Neural cell (in vitro differentiated cells): Measurements from ENCODE around the gene MRTFA. TPM values are rescaled to one million over a fixed set of nuclear protein-coding genes. Genes with fewer than 3 reads are reported as not detected.

Source experiments
- H2AFZ ChIP-seq: fragments of 200-600, 300-800 bp; sonication (generic), shearing (Covaris generic); 2 replicates; pipeline ENCODE4 v1.6.0; 2014; ENCODE audit warnings: low read depth, mild to moderate bottlenecking, antibody characterized with exemption, low read length, moderate library complexity
- H3F3A ChIP-seq: fragments of 200-600 bp; shearing (Covaris generic); 2 replicates; pipeline ENCODE4 v1.6.1; 2016; ENCODE audit warnings: mild to moderate bottlenecking, moderate library complexity, mixed read lengths, antibody characterized with exemption, low read length; ENCODE audit not compliant: insufficient read depth, poor library complexity, severe bottlenecking
- H3K27ac ChIP-seq: fragments of 200-600, 300-800 bp; sonication (generic), shearing (Covaris generic); 2 replicates; pipeline ENCODE4 v1.5.1; 2014; ENCODE audit warnings: mild to moderate bottlenecking, low read length, moderate library complexity
- H3K27me3 ChIP-seq: fragments of 300-800, 200-600 bp; sonication (generic), shearing (Covaris generic); 2 replicates; pipeline ENCODE4 v1.6.0; 2014; ENCODE audit warnings: mild to moderate bottlenecking, low read depth, low read length, moderate library complexity; ENCODE audit not compliant: insufficient read depth
- H3K36me3 ChIP-seq: fragments of 300-800, 200-600 bp; sonication (generic), shearing (Covaris generic); 2 replicates; pipeline ENCODE4 v1.5.1; 2014; ENCODE audit warnings: mild to moderate bottlenecking, antibody characterized with exemption, low read length, moderate library complexity; ENCODE audit not compliant: insufficient read depth
- H3K4me2 ChIP-seq: fragments of 300-800, 200-600 bp; sonication (generic), shearing (Covaris generic); 2 replicates; pipeline ENCODE4 v1.6.0; 2014; ENCODE audit warnings: mild to moderate bottlenecking, low read length
- H3K4me3 ChIP-seq: fragments of 300-800, 200-600 bp; sonication (generic), shearing (Covaris generic); 2 replicates; pipeline ENCODE4 v1.5.1; 2014; ENCODE audit warnings: mild to moderate bottlenecking, low read length, moderate library complexity
- H3K79me2 ChIP-seq: fragments of 200-600 bp; shearing (Covaris generic); replicated peaks from 2 replicates; pipeline ENCODE4 v1.6.0; 2014; ENCODE audit warnings: mild to moderate bottlenecking, low read length, moderate library complexity; ENCODE audit not compliant: insufficient read depth
- H3K9ac ChIP-seq: fragments of 300-800, 200-600 bp; sonication (generic), shearing (Covaris generic); 2 replicates; pipeline ENCODE4 v1.6.1; 2016; ENCODE audit warnings: mild to moderate bottlenecking, low read length, mixed read lengths
- H3K9me2 ChIP-seq: fragments of 200-600 bp; shearing (Covaris generic); 2 replicates; pipeline ENCODE4 v1.6.1; 2016; ENCODE audit warnings: mild to moderate bottlenecking, low read length, mixed read lengths; ENCODE audit not compliant: insufficient read depth
- H3K9me3 ChIP-seq: fragments of 200-600, 300-800 bp; sonication (generic), shearing (Covaris generic); 2 replicates; pipeline ENCODE4 v1.6.1; 2016; ENCODE audit warnings: mild to moderate bottlenecking, mixed run types, low read length, moderate library complexity, mixed read lengths
- H4K20me1 ChIP-seq: fragments of 200-600 bp; shearing (Covaris generic); 2 replicates; pipeline ENCODE4 v1.6.1; 2016; ENCODE audit warnings: mild to moderate bottlenecking, mixed run types; ENCODE audit not compliant: insufficient read depth
- CTCF ChIP-seq: fragments of 450-650 bp; IDR thresholded peaks from 2 replicates; pipeline ENCODE4 v1.5.1; 2014; ENCODE audit warnings: antibody characterized with exemption, mild to moderate bottlenecking, moderate library complexity; ENCODE audit not compliant: poor library complexity, severe bottlenecking
- EP300 ChIP-seq: fragments of 450-650 bp; conservative IDR thresholded peaks from 2 replicates; pipeline ENCODE4 v1.6.1; 2014; ENCODE audit warnings: antibody characterized with exemption, mild to moderate bottlenecking, moderate library complexity; ENCODE audit not compliant: poor library complexity, severe bottlenecking
- EZH2 ChIP-seq: fragments of 200-600, 300-800 bp; shearing (Covaris generic), sonication (generic); IDR thresholded peaks from 2 replicates; pipeline ENCODE4 v1.6.1; 2014; ENCODE audit warnings: antibody characterized with exemption, low read length, borderline replicate concordance, mild to moderate bottlenecking; ENCODE audit not compliant: insufficient read depth, poor library complexity, severe bottlenecking
- MXI1 ChIP-seq: fragments of 450-650 bp; conservative IDR thresholded peaks from 2 replicates; pipeline ENCODE4 v1.6.1; 2014; ENCODE audit warnings: antibody characterized with exemption, mild to moderate bottlenecking; ENCODE audit not compliant: poor library complexity, severe bottlenecking
- POLR2AphosphoS5 ChIP-seq: IDR thresholded peaks from 2 replicates; pipeline ENCODE4 v1.6.1; 2012
- RAD21 ChIP-seq: fragments of 450-650 bp; conservative IDR thresholded peaks from 2 replicates; pipeline ENCODE4 v1.6.1; 2014; ENCODE audit warnings: antibody characterized with exemption, mild to moderate bottlenecking, moderate library complexity
- REST ChIP-seq: IDR thresholded peaks from 2 replicates; pipeline ENCODE4 v1.6.1; 2012; ENCODE audit warnings: borderline replicate concordance
- SMC3 ChIP-seq: fragments of 450-650 bp; conservative IDR thresholded peaks from 2 replicates; pipeline ENCODE4 v1.6.1; 2014; ENCODE audit warnings: antibody characterized with exemption, mild to moderate bottlenecking, moderate library complexity; ENCODE audit not compliant: poor library complexity
- TAF1 ChIP-seq: IDR thresholded peaks from 2 replicates; pipeline ENCODE4 v1.6.1; 2012; ENCODE audit warnings: low read depth
- polyA plus RNA-seq: library from polyadenylated mRNA; depleted of rRNA; stranded (reverse); fragments of >200 nt; gene quantifications from 2 replicates; pipeline ENCODE4 v1.2.3, GENCODE V29; 2014

The MRTFA gene
- polyA plus RNA-seq, 1 donor from 2014 or later = 19.3 TPM

GRCh38 chr22:40620464-40621046 lies 16.0 kb downstream of the MRTFA start:
- Histone ChIP-seq H3K9me3 (no peaks in the 10 kb centered on the region), H3K9me2 (no peaks in the 10 kb centered on the region), H3K4me3 (no peak overlapping the region), H4K20me1 (no peaks in the 10 kb centered on the region), H3K79me2 (peaks cover 29% of the 10 kb centered on the region), H3K9ac (no peak overlapping the region), H2AFZ (no peak overlapping the region), H3K36me3 (no peaks in the 10 kb centered on the region), H3K27me3 (no peaks in the 10 kb centered on the region), H3F3A (no peaks in the 10 kb centered on the region), H3K4me2 (no peak overlapping the region), H3K27ac (no peak overlapping the region)
- no peak for TF ChIP-seq EP300
- no peak for TF ChIP-seq RAD21
- TF ChIP-seq REST = no peak
- no peak for TF ChIP-seq MXI1
- TF ChIP-seq EZH2 = no peak
- TF ChIP-seq CTCF = no peak

- no peak overlapping the region for H3K9ac ChIP-seq
- no peaks in the 10 kb centered on the region for H3F3A ChIP-seq
- H4K20me1 ChIP-seq = no peaks in the 10 kb centered on the region
- H2AFZ ChIP-seq = no peak overlapping the region
- H3K9me2 ChIP-seq = no peaks in the 10 kb centered on the region
- H3K9me3 ChIP-seq = no peaks in the 10 kb centered on the region
- H3K27ac ChIP-seq = no peak overlapping the region
- no peaks in the 10 kb centered on the region for H3K36me3 ChIP-seq
- TF ChIP-seq SMC3 (no peak), POLR2AphosphoS5 (no peak), MXI1 (no peak), EP300 (no peak), EZH2 (no peak), TAF1 (no peak), CTCF (no peak), REST (no peak), RAD21 (no peak)
- H3K79me2 ChIP-seq = peaks cover 29% of the 10 kb centered on the region
- H3K4me2 ChIP-seq = no peak overlapping the region
- H3K4me3 ChIP-seq = no peak overlapping the region
- no peaks in the 10 kb centered on the region for H3K27me3 ChIP-seq
Measured at GRCh38 chr22:40618400-40618799, 18.1 kb downstream of the MRTFA start.
